HG02678 (cell line): ENCODE results near the gene TADA2B.
A peak's percentile ranks its signal among the peaks of the same experiment; 100 is the strongest.

ENCODE experiments used
- ATAC-seq: cut with Tn5 transposase; IDR thresholded peaks from one replicate; pipeline ENCODE4 v1.9.1; 2021; ENCODE audit warnings: mild to moderate bottlenecking, moderate library complexity; ENCODE audit not compliant: unreplicated experiment

TADA2B gene, protein sequence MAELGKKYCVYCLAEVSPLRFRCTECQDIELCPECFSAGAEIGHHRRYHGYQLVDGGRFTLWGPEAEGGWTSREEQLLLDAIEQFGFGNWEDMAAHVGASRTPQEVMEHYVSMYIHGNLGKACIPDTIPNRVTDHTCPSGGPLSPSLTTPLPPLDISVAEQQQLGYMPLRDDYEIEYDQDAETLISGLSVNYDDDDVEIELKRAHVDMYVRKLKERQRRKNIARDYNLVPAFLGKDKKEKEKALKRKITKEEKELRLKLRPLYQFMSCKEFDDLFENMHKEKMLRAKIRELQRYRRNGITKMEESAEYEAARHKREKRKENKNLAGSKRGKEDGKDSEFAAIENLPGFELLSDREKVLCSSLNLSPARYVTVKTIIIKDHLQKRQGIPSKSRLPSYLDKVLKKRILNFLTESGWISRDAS

DNA sequence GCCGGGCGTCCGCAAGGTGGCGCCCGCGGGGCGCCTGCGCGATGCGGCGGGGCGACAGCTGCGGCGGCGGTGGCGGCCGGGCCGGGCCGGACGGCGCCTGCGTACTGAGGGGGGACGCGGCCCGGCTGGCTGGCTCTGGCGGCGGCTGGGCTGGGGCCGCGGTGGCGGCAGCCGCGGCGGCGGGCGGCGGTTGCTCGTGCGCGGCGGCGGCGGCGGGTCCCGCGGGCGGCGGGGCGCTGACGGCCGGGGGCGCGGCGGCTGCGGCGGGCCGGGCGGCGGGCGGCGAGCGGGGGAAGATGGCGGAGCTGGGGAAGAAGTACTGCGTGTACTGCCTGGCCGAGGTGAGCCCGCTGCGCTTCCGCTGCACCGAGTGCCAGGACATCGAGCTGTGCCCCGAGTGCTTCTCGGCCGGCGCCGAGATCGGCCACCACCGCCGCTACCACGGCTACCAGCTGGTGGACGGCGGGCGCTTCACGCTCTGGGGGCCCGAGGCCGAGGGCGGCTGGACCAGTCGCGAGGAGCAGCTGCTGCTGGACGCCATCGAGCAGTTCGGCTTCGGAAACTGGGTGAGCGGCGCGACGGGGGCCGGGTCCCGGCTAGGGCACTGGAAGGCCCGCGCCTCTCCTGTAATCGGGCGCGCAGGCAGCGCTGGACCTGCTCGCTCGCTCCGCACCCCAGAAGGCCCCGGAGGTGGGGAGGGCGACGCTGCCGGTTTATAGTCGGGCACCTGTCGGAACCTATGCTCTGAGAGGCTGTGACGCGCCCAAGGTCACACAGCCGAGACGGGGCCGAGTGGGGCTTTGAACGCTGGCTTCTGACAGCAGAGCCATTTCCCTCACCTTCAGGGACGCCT lies at the start of gene TADA2B:
Gene TADA2B, plus strand, starts transcription at position 89 of the 853 bp plus-strand sequence. Its CDS starts 208 bp downstream, at position 297.
- peak; percentile 30 for ATAC-seq

DNA sequence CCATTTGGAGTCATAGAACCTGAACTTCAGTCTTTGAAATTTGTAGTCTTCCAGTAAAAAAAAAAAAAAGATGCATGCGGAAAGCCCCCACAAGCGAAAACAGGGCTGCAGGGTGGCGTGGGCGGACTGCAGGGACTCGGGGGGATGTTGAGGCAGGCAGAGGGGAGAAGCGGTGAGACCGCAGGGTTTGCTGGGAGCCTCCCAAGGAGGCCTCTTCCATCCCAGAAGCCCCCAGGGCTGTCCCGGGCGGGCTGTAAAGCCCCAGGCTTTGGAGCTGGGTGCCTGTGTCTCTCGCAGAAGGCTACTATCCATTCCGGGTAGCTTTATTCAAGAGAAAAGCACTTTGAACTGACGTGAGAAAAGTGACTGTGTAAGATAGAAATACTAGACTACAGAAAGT lies 46.7 kb upstream of the TADA2B start:
- ATAC-seq = no peak

DNA sequence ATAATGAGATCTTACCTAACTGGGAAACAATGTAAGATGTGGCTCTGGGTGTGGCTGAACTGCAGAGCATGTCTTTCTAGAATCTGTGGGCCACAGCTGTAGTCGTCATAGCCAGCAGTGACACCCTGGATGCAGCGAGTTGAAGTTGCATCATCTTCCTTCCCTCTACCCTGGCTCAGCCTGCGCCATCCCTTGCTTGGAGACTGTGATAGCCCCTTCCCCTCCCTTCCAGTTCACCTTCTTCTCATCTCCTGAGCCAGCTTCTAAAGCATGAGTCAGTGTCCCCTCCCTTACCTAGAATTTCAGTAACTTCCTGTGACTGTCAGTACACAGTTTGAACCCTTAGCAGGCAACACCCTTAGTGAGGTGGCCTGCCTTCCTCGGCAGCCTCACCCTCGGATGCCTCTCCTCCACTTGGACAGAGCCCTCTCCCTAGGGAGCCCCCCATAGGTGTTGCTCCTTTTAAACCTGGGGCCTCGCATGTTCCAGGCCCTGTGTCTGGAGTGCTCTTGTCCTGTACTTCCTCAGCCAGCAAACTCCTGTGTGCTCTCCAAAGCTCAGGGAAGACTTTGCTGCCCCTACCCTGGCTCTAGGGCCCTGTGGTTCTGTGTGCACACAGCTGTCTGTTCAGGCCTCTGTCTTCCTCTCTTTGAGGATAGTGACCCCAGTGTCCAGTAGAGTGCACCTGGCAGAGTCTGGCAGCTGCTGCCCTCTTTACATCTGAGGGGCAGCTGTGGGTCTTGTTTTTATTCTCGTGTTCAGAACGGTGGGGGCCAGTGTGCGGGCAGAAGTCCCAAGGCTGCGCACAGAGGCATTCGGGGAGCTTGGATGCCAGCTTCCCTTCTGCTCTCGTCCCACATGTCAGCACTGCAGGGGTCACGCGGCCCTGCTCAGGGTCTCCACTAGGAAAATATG lies 43.7 kb upstream of the TADA2B start:
- ATAC-seq = no peak

DNA sequence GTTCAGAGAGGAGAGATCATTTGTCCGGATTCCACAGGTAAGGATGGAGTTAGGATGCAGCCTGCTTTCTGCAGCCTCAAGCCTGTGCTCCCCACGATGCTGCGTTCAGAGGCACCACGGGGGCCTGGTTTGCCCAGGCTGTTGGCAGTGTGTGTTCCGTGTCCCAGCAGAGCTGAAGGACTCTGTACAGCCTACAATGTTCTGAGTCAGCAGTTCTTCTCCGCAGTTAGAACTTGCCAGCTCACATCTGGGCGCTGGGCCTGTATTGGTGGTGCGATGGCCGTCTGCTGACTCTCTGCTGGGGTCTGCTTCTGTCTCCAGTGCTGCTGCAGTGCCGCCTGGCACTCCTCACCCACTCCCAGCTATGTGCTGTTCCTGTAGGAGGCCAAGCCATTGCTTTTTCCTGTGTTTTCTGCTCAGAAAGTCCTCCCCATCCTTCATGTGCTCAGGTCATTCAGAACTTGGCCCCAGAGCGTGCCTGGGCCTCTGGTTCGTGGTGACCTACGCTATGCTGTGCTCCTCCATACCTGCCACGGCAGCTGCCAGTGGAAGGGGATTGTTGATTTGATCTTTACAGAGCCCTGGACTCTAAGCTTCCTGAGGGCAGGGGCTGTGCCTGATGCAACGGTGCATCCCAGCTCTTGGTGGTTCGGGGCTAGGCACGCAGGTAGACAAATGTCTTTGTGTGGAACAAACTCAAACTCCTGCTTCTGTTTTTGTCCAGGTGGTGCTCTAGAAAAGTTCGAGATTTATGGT lies 42.6 kb upstream of the TADA2B start:
- no peak for ATAC-seq

DNA sequence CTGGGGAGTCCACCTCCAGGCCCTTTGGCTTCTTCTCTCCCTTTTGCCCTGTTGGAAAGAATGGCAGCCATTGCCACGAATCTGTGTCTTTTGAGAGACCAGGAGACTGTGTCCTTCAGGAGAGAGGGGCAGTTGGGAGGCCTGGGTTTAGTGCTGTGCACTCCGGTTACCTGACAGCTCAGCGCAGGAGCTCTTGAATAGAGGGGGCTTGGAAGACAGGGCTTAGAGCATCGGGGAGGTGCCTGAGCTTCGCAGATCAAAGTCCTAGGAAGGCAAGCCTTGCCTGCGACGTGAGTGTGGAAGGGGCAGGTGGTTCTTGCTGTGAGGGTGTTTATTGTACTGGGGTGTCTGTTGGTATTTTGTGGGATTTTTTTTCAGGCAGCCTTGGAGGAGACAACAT lies 41.9 kb upstream of the TADA2B start:
- ATAC-seq = no peak

DNA sequence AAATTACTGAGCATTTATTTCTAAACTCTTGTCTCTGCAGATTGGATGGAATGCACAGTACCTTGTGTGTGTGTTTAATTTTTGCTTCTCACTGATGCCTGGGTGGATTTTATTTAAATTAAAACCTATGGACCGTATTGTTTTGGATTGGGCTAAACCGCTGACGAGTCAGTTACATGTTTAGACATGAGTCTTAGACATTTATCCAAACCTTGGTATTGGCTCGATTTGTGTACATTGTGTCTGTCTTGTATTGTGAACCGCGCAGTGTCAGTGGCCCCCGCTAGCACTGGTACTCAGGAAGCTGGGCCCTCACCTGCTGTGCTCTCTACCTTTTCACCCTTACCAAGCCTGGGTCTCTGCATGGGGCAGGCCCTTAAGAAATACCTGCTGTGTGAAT lies 40.8 kb upstream of the TADA2B start:
- ATAC-seq = no peak

DNA sequence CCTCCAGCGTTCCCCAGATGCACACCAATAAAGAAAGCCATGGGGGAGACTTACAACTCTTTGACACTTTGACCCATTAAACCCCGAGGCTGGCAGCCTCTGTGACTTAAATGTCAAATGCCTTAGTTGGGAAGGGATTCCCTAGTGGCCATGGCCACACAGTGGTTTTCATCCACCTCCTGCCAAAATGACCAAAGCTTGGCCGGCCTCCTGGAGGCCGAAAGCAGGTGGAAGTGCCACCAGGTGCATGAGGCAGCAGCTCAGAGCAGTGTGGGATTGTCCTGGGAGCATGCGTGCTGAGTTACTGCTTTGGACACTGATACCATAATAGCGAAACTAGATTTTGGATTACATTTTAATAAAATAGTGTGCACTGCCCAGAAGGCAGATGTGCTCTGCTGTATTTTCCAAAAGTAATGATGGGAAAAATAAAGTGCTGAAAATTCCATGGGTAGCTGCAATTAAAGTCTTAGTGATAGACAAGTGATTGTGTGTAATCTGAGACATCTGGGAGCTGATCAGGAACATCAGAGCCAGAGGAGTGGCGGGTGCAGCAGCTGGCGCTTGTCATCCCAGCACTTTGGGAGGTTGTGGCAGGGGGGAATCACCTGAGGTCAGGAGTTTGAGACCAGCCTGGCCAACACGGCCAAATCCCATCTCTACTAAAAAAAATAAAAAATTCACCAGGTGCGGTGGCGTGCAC lies 39.8 kb upstream of the TADA2B start:
- no peak for ATAC-seq

DNA sequence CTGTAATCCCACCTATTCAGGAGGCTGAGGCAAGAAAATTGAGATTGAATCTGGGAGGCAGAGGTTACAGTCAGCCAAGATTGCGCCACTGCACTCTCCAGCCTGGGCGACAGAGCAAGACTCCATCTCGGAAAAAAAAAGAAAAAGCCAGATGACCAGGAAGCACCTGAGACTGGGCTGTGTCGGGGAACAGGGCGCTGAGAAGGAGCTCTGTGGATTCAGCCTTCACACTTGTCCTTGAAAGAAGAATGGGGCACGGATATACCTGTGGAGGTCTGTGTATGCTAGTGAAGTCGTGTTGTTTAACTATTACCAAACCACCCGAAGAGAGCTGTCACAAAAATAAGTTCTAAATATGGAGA lies 39.3 kb upstream of the TADA2B start:
- ATAC-seq = no peak

DNA sequence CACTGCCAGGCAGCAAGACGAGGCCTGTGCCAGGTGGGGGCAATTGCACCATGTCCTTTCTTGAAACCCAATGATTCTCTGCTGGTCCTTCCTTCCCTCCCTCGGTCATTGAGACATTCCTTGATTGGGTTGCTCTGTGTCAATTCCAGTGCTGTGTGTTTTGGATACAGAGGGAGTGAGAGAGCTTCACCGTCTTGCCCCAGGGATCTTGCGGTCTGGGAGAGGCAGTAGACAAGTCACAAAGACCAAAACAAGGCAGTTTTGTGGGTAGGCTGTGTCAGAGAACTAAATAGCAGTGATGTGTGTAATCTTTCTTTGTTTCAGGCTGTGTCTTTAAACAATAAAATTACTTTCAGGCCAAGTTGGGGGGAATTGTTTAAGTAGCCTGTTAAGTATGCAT lies 38.8 kb upstream of the TADA2B start:
- ATAC-seq = no peak

DNA sequence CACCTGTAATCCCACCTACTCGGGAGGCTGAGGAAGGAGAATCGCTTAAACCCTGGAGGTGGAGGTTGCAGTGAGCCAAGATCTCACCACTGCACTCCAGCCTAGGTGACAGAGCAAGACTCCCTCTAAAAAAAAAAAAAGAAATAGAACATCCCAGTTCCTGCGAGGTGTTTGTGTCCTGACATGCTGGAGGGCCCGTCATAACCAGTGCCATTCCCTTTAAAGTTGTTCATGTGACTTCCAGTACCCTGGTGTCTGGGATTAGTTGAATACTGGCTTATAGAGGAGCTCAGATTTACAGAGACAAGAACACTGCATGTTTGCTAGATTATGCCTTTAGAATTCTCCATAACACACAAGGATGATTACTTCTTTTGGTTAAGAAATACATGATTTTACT lies 37.6 kb upstream of the TADA2B start:
- ATAC-seq = no peak

DNA sequence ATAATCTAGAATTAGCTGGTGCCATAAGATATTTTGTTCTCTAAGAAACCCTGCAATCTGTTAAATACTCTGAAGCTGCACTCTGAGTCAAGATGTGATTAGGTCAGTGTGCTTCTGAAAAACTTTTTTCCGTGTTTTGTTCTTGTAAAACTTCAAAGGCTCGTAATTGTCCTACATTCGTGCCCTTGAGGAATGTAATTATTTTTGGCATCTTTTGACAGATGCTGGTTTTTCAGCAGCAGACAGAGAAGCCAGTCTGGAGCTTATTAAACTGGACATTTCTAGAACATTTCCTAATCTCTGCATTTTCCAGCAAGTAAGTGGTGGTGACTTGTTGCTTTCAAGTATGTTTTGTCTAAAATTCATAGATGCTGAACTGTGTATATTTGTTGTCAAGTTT lies 36.8 kb upstream of the TADA2B start:
- ATAC-seq = no peak

DNA sequence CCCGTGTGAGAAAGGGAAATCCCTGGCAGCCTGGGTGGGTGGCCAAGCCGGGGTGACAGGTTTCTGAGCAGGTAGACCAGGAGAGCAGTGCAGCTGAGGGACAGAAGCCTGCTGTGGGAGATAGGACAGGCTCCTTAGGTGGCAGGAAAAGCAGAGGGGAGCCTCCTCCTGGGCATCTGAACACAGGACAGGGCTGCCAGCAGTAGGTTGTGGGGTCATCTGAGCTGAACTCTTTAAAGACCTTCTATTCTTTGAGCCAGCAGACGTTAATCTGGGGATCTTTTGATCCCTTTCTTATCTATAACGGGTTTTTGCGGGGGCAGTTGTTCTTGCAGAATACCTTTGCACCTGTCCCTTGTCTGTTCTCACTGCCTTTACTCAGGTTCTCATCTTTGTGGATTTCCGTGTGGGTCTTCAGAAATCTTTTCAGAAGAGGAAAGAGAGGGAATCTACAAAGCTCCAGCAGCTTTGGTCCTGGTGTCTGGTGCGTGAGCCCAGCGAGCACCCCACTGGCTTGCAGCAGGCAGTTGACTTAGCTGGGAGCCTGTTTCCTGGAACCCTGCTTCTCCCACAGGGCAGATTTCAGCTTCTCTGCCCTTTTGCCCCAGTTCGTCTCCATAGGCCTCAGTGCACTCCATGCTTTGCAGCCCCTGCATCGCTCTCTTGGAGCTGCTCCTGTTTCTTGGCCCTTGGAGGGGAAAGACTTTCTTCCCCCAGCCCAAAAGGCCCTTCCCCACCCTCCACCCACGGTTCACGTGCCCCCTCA lies 35.8 kb upstream of the TADA2B start:
- no peak for ATAC-seq

DNA sequence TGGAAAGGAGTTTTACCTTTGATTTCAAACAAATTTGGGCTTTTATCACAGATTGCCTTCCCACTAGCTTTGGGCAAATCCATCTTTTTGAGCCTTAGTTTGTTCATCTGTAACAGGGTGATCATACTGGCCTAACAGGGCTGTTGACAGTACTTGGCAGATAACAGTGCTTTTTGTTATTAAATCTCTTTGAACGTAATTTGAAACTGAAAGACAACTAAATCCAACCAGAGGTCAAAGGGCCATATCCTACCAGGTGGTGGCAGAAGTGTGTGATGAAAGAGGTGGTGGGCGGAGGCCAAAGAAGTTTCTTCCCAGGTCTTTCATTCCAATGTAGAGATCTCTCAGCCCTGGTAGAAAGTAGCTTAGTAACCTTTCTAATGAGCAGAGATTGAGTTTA lies 35.2 kb upstream of the TADA2B start:
- ATAC-seq = no peak

DNA sequence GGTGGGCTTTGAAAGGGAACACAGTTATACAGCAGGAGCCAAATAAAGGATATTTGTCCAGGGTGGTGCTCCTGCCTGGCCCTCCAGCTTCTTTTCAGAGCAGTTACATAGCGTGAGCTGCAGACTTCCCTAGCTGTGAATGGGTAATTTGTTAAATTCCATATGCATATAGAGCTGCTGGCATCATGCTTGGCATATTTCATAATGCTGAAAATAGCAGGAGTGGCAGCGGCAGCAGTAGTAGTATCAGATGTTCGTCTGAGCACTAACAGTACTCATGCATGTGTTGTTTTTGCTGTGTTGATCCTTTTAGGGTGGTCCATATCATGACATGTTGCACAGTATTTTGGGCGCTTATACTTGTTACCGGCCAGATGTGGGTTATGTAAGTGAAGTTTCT lies 33.6 kb upstream of the TADA2B start:
- no peak for ATAC-seq

DNA sequence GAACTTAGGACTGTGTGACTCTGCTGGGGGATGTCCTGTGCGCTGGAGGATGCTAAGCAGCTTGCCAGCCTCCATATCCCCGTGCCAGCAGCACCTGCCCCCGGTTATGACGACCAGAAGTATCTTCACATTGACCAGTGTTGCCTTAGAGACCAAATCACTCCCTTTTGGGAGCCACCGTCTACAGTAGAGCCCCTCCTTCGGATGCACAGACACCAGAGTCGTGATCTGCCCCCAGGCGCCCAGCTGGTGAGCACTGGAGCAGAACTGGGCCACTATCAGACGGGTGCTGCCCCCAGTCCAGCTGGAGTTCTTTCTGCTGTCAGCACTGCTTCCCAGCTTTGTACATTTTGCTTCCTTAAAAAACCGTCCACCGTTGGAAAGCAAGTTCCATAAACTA lies 30.0 kb upstream of the TADA2B start:
- ATAC-seq = no peak

DNA sequence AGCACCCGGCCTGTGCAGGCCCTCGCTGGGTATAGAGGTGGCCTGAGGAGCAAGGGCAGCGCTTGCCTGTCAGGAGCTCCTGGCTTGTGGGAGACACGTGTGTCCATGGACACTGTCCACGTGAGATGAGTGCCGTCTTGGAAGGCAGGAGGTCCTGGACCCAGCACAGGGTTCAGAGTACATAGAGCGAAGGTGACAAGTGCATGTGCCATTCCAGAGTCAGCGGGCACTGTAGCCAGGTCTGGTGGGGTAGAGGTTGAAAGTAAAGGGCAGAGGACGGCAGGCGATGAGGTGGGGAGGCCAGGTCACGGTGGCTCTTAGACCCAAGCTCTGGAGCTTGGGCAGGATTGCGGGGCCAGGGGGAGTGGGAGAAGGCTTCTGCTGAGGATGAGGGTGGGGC lies 28.4 kb upstream of the TADA2B start:
- no peak for ATAC-seq

DNA sequence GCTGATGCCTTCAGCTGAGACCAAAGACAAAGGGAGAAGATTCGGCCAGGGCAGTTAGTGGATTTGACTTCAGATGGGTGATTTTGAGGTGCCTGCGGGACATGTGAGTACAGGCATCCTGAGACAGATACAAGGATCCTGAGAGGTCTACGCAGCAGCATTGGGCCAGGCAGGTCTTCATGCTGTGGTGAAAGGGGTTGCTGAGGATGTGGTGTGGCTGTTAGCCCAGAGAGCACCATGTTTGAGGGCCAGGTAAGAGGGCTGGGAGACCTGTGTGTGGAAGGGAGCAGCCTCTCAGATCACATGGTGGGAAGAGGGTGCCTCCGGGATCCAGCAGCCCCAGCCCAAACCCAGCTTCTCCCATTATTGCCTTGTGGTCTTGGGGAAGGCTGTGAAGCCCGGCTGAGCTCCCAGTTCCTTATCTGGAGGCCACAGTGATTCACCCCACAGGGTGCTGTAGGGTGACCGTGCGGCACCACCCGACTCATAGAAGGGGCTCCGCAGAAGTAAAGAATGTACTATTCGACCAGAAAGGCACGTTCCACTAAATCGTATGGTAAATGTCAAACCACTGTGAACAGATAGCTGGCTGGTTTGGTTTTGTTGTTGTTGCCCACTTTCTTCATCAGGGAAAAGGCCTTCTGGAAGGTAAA lies 27.7 kb upstream of the TADA2B start:
- ATAC-seq = no peak

DNA sequence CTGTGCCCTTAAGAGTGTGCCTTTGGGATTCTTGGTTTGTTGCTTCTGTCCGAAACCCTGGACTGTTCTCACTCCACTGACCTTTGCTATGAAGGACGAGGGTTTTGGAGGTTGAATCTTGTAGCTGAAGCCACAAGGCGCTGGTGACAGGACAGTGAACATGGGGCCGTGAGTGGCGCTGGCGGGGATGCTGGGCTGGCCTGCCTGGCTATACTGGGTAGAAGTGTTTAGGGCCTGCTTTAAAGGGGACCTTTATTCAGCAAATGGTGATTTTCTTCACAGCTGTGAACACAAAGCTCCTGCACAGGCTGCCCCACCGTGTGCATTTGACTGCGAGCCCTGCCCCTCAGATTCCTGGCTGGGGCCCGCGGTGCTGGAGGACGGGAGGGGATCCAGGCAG lies 27.1 kb upstream of the TADA2B start:
- ATAC-seq = no peak

DNA sequence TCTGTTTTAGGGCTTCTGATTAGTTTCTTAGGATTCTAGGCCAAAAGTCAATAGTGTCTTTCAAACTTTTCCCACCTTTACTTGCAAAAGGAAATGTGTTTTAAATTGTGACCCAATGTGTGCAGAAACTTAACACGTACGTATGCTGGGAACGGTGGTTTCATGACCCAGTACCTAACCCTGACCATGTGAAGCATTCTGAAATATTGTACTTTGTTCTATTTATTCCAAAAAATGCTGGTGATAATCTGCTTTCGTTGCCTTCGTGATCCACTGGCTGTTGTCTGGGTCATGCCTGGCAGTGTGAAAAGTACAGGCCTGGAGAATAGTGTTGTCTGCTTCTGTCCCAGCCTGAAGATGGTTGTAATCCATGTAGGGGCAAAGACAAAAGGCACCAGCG lies 26.7 kb upstream of the TADA2B start:
- ATAC-seq = no peak
